PC-9 (cell line): Measurements from ENCODE around the gene NLK.
"Not testable (repeated sequence)": the region's sequence is repeated elsewhere in the genome, so short reads cannot be mapped to it uniquely, and the experiment has no call there.

Experiments
- EZH2 ChIP-seq: fragments of 200-600 bp; sonication (generic); IDR thresholded peaks from 2 replicates; pipeline ENCODE4 v1.8.0; 2017; ENCODE audit warnings: antibody characterized with exemption, low read depth
- TF ChIP-seq, protein P1 (sequence below): fragments of 200-600 bp; sonication (generic); conservative IDR thresholded peaks from 2 replicates; pipeline ENCODE4 v1.6.1; 2017; ENCODE audit warnings: mixed run types, antibody characterized with exemption, mild to moderate bottlenecking, moderate library complexity

- TF ChIP-seq, protein P1, sequence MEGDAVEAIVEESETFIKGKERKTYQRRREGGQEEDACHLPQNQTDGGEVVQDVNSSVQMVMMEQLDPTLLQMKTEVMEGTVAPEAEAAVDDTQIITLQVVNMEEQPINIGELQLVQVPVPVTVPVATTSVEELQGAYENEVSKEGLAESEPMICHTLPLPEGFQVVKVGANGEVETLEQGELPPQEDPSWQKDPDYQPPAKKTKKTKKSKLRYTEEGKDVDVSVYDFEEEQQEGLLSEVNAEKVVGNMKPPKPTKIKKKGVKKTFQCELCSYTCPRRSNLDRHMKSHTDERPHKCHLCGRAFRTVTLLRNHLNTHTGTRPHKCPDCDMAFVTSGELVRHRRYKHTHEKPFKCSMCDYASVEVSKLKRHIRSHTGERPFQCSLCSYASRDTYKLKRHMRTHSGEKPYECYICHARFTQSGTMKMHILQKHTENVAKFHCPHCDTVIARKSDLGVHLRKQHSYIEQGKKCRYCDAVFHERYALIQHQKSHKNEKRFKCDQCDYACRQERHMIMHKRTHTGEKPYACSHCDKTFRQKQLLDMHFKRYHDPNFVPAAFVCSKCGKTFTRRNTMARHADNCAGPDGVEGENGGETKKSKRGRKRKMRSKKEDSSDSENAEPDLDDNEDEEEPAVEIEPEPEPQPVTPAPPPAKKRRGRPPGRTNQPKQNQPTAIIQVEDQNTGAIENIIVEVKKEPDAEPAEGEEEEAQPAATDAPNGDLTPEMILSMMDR, result not testable (repeated sequence)
- TF ChIP-seq EZH2, result not testable (repeated sequence)
Observed at GRCh38 chr17:28230607-28231006, 188.1 kb downstream of the NLK start.
